MV-4-11 (cell line): ENCODE results near the gene NDN.
"Not testable (repeated sequence)": the region's sequence is repeated elsewhere in the genome, so short reads cannot be mapped to it uniquely, and the experiment has no call there.

ENCODE experiments used
- DNase-seq: peaks from one replicate; lab custom pipeline; 2025; lab: John Stamatoyannopoulos, UW

The NDN gene

GRCh38 chr15:23687143-23687470 is at the start of gene NDN:
TSS of gene NDN (minus strand) at chr15:23687305. CDS start at chr15:23687217, 88 bp downstream.
- DNase-seq, result peak; percentile 38

GRCh38 chr15:23736033-23736673 is 49.0 kb upstream of the NDN start:
- DNase-seq, result no peak

- DNase-seq, result no peak
These were observed 47.8 kb upstream of the NDN start for GRCh38 chr15:23734862-23735261.

GRCh38 chr15:23713874-23714656 is 27.0 kb upstream of the NDN start:
- DNase-seq, result not testable (repeated sequence)

- DNase-seq, result no peak
These were observed 21.2 kb upstream of the NDN start for GRCh38 chr15:23708332-23708731.

GRCh38 chr15:23695282-23695681 is 8.2 kb upstream of the NDN start:
- DNase-seq, result no peak

GRCh38 chr15:23694592-23694991 is 7.5 kb upstream of the NDN start:
- no peak for DNase-seq

GRCh38 chr15:23690450-23690852 is 3.3 kb upstream of the NDN start:
- DNase-seq, result no peak

GRCh38 chr15:23690015-23690414 is 2.9 kb upstream of the NDN start:
- DNase-seq, result no peak

- no peak for DNase-seq
These were observed 501 bp downstream of the NDN start for GRCh38 chr15:23686466-23687142.

GRCh38 chr15:23671481-23671880 is 15.6 kb downstream of the NDN start:
- DNase-seq, result peak; percentile 13

GRCh38 chr15:23670970-23671369 is 16.1 kb downstream of the NDN start:
- DNase-seq, result no peak

GRCh38 chr15:23663232-23663631 is 23.9 kb downstream of the NDN start:
- DNase-seq, result no peak

GRCh38 chr15:23648920-23649515 is 38.1 kb downstream of the NDN start:
- no peak for DNase-seq

GRCh38 chr15:23647421-23648370 is 39.4 kb downstream of the NDN start, which contains the start of gene MAGEL2:
TSS of gene MAGEL2 (minus strand) at chr15:23647867. CDS start at chr15:23647742, 125 bp downstream.
- no peak for DNase-seq

- no peak for DNase-seq
These were observed 40.2 kb downstream of the NDN start for GRCh38 chr15:23647001-23647295.

- no peak for DNase-seq
These were observed 40.7 kb downstream of the NDN start for GRCh38 chr15:23646165-23647000.

- DNase-seq, result no peak
These were observed 41.5 kb downstream of the NDN start for GRCh38 chr15:23645371-23646164.

- no peak for DNase-seq
These were observed 42.3 kb downstream of the NDN start for GRCh38 chr15:23644829-23645228.
